ENCODE results near the gene NR1H3.

DNA sequence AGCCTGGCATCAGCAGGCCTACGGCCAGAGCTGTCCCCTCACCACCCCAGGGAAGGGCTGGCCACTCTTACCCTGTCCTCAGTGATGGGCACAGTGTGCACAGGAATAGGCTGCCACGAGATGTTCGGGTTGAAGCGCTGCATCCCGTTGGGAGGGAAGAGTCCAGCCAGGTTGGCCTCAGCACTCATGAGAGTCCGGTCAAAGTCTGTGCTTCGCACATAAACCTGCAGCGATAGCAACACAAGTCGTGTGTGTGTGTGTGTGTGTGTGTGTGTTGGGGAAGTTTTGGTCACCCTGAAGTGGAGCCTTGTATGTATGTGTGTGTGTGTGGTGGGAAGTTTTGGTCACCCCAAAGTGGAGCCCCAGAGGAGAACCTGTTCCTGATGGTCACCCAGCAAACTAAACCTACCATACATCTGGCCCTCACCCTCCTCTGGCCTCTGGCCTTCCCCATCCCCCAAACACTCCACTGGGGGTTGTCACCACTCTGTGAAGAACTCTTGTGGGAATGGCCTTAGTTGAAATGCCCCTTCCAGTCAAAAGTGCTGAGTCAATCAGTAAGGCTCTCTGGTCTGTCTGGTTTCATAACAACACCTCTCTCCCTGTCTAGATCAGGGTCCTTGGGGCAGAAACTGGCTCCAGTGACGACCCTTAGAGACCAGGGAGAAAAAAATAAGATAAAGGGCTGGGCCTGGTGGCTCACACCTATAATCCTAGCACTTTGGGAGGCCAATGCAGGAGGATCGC is 12.0 kb upstream of the NR1H3 start:
- TF ChIP-seq CTCF (IDR thresholded peaks at IDR 0.05) = no peak
- TF ChIP-seq POLR2A (IDR thresholded peaks at IDR 0.05) = no peak
- TF ChIP-seq POLR2AphosphoS5 (IDR thresholded peaks at IDR 0.05) = no peak
